ENCODE results near the gene NCKAP5.
"Not testable (repeated sequence)": the region's sequence is repeated elsewhere in the genome, so short reads cannot be mapped to it uniquely, and the experiment has no call there.

The NCKAP5 gene

DNA sequence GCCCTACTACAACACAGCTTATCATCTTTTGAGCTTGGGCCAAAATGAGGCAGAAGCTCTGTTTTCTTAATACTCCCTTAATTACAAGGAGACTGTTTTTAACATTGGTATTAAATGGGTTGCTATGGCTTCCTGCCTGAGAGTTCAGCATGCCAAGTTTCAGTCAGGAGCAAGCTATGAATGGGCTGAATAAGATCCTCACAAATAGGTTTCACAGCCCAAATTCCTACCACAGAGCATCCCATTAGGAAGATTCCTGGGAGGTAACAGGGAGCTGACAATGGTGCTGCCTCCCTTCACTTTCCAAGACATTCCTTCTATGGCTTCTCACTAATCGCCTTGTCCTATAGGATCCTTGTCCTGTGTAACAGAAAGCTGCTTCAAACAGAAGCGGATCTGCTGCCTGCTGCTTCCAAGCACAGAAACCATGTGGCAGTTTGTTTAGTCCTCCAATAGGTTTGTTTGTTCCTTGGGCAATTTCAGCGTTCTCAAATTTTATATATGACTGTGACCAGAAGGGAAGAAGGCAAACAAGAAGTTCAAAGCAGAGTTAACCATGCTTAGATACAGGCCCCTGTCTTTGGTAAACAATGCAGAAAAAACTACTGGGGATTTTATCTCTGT, 70.9 kb downstream of the NCKAP5 start:
- DNase-seq (ENCODE audit: low read depth in 2 of 2) = no peak

DNA sequence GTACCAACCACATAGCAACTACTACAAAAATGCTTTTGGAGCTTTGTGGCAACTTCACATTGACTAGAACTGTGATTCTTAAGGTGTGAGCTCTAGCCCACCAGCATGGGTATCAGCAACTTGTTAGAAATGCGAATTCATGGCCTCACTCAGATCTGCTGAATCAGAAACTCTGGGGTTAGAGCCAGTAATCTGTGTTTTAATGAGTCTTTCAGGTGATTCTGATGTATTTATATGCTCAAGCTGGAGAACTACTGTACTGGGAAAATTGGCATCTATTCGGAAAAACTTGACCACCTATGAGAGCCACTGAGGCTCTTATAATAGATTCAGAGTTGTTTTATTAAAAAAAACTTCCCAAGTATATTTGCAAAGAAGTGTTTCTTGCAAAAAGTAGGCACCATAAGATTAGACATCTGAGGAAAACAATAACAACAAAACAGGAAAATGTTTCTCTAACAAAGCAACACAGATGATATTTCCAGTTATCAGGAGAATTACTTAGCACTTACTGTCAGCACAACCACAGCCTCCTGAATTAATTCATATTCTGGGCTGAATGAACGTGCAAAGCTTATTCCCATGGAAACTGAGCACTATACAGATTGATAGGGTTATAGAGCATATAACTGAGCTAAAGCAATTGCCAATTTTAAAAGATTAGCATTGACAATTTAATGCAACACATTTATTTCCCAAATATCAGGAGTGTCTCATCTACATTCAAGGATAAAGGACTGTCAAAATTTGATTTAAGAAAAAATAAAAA, 71.6 kb downstream of the NCKAP5 start:
- DNase-seq (ENCODE audit: low read depth in 2 of 2) = no peak

DNA sequence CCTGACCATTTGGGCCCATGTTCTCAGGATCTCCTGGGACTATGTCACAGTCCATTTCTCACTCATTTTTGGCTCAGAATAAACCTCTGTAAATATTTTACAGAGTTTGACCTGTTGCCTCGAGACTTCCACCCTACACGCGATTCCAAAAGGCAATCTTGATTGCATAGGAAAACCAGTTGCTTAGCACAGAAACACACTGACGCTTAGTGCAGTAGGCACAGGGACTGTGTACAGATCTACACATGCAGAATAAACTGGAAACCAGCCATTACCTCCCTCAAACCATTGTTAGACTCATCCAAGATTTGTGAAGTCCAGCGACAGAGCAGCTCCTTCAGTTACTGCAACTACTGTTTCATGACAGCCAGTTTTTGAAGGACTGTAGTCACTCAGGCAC, 73.0 kb downstream of the NCKAP5 start:
- DNase-seq (ENCODE audit: low read depth in 2 of 2) = no peak

DNA sequence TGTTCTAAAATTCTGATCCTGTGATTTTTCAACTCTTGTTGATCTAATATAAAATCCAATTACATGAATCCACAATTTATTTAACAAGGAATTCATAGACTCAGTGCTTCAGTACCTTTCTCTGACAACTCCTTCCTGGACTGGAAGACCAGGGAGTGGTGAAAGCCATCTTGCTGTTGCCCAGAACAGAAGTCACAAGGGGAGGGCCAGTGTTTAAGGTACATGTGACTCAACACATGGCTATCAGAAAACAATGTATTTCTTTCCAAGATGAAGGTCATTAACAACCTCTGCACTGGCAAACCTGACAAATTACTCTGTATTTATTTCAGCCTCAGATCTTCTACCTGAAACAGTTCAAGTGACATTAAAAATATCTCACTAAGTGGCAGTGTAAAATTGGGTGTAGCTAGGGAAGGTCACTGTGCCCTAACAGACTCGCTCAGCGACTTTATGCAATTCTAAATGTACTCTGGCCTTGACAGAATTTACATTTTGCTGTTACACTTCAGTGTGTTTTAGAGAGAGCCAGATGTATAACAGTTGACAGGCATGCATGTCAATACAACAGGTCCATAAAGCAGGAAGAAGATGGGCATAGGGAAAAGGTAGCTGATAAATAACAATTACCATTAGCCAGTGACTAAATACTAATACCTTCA, 75.4 kb downstream of the NCKAP5 start:
- no peak for DNase-seq (ENCODE audit: low read depth in 2 of 2)

DNA sequence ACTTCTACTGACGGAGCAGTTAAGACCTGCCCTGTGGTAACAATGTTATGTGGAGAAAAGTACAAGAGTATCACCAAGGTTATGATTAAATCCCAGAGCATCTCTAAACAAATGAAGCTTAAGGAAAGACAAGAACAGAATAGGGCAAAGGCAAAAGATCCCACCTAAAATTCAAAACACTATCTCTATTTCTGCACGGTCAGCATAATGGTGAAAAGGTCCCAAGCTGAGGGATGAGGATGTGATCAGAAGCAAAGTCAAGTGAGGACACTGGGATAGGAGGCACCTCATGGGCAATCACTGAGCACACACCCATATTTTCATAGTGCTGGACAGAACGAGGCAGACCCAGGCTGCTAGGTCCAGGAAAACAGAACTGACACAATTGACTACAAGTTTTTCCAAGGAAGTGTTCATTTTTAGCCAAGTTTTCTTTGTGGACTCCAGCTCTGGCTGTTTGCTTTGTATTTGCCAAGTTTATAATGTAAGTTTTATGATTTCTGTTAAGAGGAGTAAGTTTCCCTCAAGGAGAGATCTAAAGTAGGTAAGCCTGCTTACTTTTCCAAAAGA, 77.8 kb downstream of the NCKAP5 start:
- DNase-seq (ENCODE audit: low read depth in 2 of 2) = no peak

DNA sequence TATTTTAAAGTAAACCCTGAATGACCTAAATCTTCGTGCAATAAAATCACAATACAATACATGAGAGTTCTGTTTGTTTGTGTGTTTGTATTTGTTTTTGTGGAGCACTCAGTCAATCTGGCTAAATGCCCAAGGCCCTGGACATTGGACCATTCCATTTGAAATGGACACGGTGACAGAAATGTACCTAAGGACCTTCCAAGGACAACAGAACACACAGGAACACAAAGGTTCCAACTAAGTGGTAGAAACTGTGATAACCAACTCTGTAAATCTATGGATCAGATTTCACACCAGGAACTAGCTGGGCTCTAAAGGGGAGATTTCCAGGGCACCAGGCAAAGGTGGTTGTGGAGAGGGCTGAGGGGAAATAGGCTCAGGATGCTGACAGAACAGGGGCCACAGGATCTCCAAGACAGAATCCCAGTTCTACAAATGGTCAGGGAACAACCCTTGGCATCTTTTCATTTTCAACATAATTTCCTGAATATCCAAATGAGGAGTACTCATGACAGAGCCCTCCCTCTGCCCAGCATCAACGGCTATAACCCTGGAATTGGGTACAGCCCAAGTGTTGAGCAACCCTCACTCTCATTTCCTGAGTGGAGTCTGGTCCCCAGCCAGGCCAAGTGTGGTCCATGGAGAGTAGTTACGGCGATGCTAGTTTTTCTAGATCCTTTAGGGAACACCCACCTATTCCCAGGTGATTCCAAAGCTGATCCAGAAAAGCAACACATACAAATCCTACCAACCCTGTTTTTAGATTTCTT, 78.4 kb downstream of the NCKAP5 start:
- no peak for DNase-seq (ENCODE audit: low read depth in 2 of 2)

DNA sequence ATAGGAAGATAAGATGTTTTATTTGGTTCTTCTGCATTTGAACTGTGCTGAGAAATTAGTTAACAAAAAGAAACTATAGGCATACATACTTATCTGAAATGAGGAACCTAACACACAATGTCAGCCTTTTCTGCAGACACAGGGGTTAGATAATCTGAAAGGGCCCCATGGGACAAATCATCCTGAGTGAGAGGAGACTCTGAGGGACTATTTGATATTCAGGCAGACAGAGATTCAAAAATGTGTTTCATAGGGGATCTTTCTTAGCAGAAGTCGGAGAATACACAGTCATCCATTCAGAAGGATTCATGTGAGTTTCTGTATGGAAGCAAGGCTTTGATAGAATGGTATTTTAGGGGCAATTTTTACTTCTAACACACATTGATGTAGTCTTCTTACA, 79.1 kb downstream of the NCKAP5 start:
- no peak for DNase-seq (ENCODE audit: low read depth in 2 of 2)

DNA sequence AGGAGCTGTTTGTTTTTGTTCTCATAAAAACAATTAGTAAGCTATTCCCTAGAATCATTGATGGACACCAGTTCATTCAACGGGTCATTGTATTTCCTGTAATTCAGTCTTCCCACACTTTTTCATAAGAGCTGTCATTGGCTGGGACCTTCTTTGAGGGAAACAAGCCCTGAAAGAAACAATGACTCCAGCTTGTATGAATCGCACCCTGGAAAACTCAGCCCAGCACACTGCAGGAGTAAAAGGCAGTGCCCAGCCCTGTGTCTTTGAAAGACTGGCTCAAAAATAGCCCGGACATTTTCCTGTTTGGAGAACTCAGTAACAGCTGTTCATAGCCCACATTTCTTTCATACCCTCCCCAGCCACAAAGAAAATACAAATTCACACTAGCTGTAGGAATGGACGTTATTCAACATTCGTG, 81.5 kb downstream of the NCKAP5 start:
- DNase-seq (ENCODE audit: low read depth in 2 of 2) = no peak

DNA sequence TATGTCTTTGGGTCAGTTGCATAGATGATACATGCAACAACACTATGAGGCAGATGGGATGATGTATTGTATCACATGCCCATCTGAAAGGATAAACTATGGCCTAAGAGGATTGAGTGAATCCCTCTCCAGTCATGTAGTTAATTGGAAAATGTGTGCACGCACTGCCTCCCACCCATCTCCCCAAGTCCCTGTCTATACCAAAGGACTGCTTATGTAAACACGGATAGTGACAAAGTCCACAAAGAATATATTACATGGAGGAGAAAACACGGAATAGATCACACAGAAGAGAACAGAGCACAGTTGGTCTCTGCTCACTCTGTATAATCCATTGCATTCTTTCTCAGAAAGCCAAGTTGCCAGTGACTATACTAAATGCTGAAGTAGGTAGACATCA, 82.4 kb downstream of the NCKAP5 start:
- DNase-seq (ENCODE audit: low read depth in 2 of 2) = no peak

DNA sequence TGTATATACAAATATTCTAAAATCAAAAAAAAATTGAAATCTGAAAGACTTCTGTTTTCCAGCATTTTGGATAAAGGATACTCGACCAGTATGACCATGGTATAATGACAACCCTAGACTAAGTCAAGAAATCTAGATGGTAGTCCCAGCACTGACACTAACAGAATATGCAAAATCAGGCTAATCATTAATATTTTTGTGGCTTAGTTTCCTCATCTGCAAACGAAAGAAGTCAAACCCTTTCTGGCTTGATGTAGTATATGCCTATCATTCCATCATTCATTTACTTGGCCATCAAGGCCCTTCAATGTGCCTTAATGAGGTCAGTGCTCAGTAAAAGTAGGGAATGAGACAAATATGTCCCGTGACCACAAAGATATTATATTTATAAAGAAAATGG, 83.5 kb downstream of the NCKAP5 start:
- no peak for DNase-seq (ENCODE audit: low read depth in 2 of 2)

DNA sequence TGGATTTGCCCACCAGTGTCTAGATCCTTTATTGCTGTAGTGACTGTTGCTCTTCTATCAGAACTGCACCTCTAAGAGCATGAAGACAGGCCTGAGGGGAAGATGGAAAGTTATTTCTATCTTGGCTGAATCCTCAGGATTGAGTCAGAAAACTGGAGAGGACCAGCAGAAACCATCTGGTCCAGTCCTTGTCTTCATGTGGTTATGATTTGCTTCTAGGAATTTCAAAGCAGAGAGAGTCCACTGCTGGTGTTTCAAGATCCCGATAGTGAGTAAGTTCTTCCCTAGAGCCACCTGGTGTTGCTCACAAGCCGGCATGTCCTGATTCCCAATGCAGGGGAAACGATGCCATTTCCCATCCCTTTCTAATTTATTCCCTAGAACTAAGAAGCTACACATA, 84.2 kb downstream of the NCKAP5 start:
- no peak for DNase-seq (ENCODE audit: low read depth in 2 of 2)

DNA sequence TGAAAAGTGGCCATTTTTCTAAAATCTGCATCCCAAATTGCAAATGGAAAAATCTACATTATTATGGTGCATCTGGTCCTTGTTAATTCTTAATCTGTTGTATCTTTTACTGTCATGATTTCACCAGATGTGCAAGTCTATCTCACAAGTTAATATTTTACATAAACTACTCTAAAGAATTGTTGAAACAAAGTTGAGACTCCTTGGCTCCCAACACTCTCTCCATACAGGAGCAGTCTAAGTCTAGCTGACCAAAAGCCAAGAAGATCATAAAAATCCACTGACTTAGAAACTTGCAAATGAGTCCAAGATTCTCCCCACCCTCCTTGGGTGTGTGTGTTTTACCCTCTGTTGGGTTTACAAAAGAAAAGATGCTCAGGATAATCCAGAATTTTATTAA, 85.1 kb downstream of the NCKAP5 start:
- no peak for DNase-seq (ENCODE audit: low read depth in 2 of 2)

DNA sequence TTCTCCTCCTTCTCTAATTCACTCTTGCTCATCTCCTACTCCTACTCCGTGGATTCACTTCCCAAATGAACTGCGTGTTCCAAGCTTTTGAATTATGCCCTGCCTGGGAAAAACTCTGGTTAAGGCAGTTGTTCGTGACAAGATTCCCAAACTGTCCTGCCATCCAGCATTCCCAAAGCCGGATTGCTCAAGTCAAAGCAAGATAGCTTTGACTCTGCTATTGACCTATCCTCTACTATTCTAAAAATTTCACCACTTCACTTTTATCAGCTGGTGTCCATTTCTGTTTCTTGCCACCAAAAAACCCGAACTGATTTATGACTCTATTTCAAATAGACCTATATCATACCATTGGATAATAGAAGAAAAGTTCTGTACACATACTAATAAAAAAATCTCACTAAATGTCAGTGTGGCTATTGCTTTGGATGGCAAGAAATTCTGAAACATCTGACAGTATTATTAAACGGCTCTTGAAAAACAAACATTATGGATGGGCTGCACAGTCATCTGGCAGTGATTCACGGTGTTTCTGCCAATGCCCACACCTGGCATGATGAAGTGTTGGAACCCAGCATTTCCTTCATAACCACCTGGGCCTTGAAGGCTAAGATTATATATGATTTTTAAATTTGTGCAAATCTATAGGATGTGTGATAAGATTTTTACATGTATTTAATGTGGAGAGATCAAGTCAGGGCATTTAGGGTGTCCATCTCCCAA, 87.4 kb downstream of the NCKAP5 start:
- DNase-seq (ENCODE audit: low read depth in 2 of 2) = no peak

DNA sequence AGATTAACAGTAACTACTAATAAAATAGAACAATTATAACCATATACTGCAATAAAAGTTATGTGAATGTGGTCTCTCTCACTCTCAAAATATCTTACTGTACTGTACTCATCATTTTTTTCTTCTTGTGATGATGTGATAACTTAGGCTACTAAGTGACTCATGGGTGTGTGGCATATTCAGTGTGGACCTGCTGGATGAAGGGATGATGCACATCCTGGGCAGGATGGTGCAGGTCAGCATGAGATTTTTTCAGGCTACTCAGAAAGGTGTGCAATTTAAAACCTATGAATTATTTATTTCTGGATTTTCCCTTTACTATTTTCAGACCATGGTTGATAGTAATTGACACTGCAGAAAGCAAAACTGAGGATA, 90.7 kb downstream of the NCKAP5 start:
- no peak for DNase-seq (ENCODE audit: low read depth in 2 of 2)

DNA sequence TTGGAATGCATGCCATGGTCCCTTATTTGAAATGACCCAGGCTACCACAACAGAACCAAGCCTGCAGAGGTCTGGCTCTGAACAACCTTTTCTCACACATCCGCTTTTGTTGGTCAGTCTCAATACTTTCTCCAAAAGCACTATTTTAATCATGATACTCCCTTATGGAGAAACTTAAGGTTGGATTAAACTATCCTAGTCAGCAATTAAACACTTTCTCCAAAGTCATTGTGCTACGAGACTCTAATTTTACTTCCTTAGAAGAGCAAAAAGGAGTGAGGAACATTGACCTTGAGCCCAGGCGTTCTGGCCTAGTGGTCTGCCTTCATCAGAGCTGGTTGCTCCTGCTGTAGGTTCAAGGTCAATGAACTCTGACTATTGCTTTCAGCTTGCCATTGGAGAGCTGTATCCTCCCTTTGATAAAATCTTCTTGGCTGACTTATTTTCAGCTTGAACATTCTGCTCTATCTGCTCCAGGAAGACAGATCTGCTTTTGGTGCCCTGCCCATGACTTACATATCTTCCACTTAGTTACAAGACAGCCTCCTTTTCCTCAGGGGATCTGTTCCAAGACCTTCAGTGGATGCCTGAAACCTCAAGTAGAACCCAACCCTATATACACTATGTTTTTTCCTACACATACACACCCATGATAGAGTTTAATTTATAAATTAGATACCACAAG, 91.2 kb downstream of the NCKAP5 start:
- no peak for DNase-seq (ENCODE audit: low read depth in 2 of 2)

DNA sequence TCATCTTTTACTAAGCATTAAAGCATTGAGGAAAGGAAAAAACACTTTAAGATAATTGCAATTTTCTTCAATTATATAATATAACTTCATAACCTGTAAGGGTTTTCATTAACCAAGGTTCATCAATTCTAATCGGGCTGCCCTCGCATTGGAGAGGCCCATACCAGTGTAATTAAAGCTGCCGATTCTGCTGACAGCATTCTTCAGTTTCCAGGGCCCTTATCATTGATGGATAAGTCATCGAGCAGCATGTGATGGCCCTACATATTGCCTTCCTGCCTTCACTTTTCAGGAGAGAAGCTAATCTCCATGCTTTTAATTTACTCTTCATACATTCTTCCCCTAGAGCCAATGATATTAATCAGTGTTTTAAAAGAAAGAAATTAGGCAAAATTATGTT, 92.0 kb downstream of the NCKAP5 start:
- no peak for DNase-seq (ENCODE audit: low read depth in 2 of 2)

DNA sequence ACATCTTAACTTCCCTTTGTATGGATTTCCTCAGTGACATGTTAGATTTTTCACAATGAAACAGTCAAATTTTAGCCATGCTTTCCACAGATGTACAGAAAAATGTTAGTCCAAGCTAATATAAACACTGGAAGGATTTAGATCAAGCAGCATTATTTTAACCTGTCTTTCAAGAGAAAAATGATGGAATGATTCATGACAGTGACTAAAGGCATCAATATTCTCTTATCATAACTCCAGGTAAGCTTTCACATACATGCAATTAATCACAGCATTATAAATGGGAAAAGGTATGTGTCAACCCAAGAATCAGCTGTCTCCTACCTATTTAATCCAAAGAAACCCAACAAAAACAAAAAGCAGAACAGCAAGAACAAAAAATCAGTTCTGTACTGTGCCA, 92.7 kb downstream of the NCKAP5 start:
- no peak for DNase-seq (ENCODE audit: low read depth in 2 of 2)

DNA sequence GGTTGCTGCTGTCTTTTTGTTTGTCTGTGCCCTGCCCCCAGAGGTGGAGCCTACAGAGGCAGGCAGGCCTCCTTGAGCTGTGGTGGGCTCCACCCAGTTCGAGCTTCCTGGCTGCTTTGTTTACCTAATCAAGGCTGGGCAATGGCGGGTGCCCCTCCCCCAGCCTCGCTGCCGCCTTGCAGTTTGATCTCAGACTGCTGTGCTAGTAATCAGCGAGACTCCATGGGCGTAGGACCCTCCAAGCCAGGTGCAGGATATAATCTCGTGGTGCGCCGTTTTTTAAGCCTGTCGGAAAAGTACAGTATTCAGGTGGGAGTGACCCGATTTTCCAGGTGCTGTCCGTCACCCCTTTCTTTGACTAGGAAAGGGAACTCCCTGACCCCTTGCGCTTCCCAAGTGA, 97.8 kb downstream of the NCKAP5 start:
- not testable (repeated sequence) for DNase-seq (ENCODE audit: low read depth in 2 of 2)

DNA sequence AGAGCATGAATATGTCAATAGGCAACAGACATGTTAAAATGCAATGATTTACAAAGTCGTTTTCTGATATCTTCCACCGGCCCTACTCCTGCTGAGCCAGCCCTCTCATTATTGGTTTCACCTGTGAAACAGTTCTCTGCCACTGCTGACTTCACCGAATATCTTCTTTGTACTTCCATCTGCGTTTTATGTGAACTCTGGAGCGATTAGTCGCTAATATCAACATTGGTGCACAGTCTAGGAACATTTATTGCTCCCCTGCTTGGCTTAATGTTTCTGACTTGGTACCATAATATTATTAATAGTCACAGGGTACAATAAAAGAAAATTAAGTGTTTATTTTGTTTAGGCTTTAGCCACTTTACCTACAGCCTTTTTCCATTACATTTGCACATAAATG, 105.5 kb downstream of the NCKAP5 start:
- DNase-seq (ENCODE audit: low read depth in 2 of 2) = no peak

DNA sequence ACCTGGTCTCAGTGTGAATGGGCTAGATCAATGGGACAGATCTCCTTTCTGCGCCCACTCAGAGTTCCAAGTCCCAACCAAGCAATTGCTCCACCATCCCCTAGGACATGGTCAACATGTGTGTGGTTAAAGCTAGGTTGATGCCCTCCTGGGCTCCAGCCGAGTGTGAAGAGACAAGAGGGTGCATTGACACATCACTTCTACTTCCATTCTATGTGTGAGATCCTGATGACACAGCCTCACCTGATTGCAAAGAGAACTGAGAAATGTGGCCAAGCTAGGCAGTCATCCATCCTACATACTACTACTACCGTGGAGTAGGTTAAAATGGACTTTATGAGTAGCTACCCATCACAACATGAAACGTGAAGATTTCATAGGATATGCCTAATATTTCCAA, 106.8 kb downstream of the NCKAP5 start:
- DNase-seq (ENCODE audit: low read depth in 2 of 2) = no peak

DNA sequence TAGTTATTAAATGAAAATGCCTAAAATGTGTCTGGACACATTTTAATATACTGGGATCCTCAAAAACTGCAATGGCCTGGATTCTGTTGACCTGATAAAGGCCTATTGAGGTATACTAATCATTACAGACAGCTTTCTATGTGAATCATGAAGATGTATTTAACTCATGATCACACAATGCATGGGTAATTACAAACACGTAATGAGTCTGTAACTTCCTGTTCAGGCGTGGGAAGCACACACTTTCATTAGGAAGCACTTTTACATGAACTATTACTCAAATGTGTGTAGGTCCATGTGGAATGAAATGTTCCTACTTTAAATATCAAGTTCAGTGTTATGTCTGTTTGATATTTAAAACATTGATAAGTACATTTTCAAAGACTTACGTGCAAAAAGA, 108.7 kb downstream of the NCKAP5 start:
- no peak for DNase-seq (ENCODE audit: low read depth in 2 of 2)

All from stimulated activated CD4-positive, alpha-beta T cell treated with anti-CD3 and anti-CD28 coated beads, Interleukin-12 subunit alpha, Interleukin-12 subunit beta, amount 100 ng/mL, for 24 hours (primary cell).